Lower leg skin (tissue), 4 donors: ENCODE measurements around the gene RBM20. TPM values are rescaled to one million over a fixed set of nuclear protein-coding genes. Genes with fewer than 3 reads are reported as not detected.

Experiments
- DNase-seq, 2 donors: peaks; one replicate each; pipeline ENCODE4 v3.0.0-alpha.2; 2019; ENCODE audit warnings: low spot score in 2 of 2
- H3K4me3 ChIP-seq: fragments of 200-600 bp; sonication (generic); 2 replicates; pipeline ENCODE4 v1.5.1; 2017; ENCODE audit warnings: mild to moderate bottlenecking, low read depth; ENCODE audit not compliant: poor library complexity, severe bottlenecking
- POLR2A ChIP-seq, 2 donors: fragments of 450-650 bp; IDR thresholded peaks; one replicate each; pipeline ENCODE4 v1.6.1; 2016 to 2017; ENCODE audit warnings: antibody characterized with exemption in 2 of 2, mild to moderate bottlenecking in 1 of 2, moderate library complexity in 1 of 2
- WGBS, 2 donors: methylation state at CpG; one replicate each; pipeline ENCODE4 v1.1.5; 2018; 5-methylcytosine and 5-hydroxymethylcytosine counted together
- intact Hi-C: fragments of 100-400 bp; cut with DNase I; formaldehyde crosslinking; loops from one replicate; pipeline ENCODE4 v1.15.0; 2023; ENCODE audit warnings: low total_unique reads
- total RNA-seq, 4 donors: library from RNA; depleted of rRNA; stranded (reverse); fragments of >200 nt; gene quantifications; one replicate each; pipeline ENCODE4 v1.1.0, GENCODE V29; 2016
- TF ChIP-seq, protein P1 (sequence below), 3 donors: fragments of 450-650 bp; IDR thresholded peaks; one replicate each; pipeline ENCODE4 v1.5.1; 2016; ENCODE audit warnings: antibody characterized with exemption in 3 of 3, mild to moderate bottlenecking in 3 of 3, moderate library complexity in 2 of 3

The RBM20 gene
- total RNA-seq, 4 donors from 2014 or later: 0.66 to 6.2 (median 3.5) TPM

DNA sequence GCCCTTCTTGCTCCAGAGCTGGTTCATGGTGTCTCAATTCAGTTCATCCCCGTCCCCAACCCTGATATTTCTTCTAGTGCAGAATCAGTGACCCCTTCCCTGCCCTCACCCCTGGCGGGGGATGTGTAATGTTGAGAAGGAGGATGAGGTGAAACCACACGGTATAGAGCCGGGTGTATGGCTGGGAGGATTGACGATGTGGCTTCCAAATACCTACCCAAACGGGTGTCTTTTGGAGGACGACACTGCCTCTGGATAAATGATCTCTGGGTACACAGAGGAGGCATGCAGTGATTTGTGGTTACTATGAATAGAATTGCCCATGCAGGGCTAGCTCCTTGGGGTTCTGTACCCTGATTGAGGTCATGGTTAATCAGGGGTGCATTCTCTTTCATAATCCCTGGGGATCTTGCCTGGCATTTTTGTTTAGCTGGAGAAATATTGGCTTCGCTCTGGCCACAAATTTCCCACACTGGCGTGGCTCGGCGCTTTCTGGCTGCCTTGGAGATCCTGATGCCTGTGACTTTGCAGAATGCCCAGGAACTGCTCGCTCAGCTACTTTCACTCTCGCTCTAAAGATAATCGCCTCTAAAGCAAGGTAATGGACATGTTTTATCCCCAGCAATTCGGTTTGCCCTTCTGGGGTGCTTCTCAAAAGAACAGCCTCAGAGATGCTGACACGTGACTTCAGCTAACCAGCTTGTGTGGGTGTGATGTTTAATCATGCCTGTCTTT, 89.2 kb downstream of the RBM20 start:
- 57 to 58% methylated on average over 16 of the region's 16 CpGs for WGBS, 2 donors
- no peak for DNase-seq
- H3K4me3 ChIP-seq: no peak overlapping the region
- TF ChIP-seq, protein P1, sequence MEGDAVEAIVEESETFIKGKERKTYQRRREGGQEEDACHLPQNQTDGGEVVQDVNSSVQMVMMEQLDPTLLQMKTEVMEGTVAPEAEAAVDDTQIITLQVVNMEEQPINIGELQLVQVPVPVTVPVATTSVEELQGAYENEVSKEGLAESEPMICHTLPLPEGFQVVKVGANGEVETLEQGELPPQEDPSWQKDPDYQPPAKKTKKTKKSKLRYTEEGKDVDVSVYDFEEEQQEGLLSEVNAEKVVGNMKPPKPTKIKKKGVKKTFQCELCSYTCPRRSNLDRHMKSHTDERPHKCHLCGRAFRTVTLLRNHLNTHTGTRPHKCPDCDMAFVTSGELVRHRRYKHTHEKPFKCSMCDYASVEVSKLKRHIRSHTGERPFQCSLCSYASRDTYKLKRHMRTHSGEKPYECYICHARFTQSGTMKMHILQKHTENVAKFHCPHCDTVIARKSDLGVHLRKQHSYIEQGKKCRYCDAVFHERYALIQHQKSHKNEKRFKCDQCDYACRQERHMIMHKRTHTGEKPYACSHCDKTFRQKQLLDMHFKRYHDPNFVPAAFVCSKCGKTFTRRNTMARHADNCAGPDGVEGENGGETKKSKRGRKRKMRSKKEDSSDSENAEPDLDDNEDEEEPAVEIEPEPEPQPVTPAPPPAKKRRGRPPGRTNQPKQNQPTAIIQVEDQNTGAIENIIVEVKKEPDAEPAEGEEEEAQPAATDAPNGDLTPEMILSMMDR (IDR thresholded peaks at IDR 0.05): no peak
- TF ChIP-seq POLR2A (IDR thresholded peaks at IDR 0.05): no peak
- intact Hi-C loops: loop anchor here (10.0 kb wide), 1 partner anchor 119 kb away; no protein-coding TSS in a partner anchor

DNA sequence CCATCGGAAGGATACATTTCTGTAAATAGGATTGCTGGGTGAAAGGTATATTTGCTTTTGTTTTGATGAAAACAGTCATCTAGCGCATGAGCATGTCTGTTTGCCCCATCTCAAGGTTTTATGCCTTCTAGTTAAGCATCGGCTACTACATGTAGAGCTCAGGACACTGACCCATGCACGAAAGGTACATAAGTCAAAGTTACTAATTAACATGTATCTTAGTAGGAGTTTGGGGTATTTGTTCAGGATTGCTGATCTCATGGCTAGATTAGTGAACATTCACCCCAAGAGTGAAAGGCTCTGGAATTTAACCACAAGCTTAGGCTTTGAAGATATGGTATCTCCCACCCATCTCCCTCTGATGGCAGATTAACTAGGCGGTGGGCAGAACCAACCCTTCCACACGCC, 91.5 kb downstream of the RBM20 start:
- 89 to 96% methylated on average over 6 of the region's 6 CpGs for WGBS, 2 donors
- no peak for DNase-seq
- intact Hi-C loops: loop anchor here (10.0 kb wide), 1 partner anchor 121 kb away; no protein-coding TSS in a partner anchor
- TF ChIP-seq POLR2A (IDR thresholded peaks at IDR 0.05): no peak
- TF ChIP-seq, protein P1 (IDR thresholded peaks at IDR 0.05): no peak
- H3K4me3 ChIP-seq: no peak overlapping the region

DNA sequence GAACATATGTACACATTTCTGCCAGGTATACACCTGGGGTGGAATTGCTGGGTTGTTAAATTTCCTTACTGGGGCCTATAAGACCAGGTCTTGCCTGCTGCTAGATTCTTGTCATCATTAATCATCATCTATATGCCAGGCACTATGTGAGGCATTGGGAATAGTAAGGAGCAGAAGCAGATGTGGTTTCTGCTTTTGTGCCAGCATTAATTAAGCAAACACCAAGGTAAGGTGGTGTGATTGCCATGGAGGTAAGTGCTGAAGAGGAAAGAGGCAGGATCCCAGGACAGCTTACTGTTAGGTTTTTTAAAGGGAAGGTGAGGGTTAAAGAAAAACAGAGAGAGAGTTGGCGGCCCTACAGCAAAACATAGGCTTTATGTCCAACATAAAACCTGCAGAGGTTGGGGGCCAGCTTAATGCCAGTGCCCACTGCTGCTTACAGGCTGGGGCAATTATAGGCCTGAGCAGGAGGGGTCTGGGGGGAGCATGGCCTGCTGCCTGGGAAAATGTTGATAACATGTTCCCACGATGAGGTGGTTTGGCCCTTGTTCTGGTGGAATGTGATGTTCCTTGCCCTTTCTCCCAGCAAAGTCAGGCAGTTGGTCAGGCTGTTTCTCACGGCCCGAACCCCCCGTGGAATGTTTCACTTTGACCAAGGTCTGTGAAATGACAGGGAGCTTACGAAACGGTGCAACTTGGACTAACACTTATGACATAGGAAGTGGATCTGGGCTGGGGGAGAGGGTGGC, 93.9 kb downstream of the RBM20 start:
- TF ChIP-seq POLR2A (IDR thresholded peaks at IDR 0.05): no peak
- TF ChIP-seq, protein P1 (IDR thresholded peaks at IDR 0.05): no peak
- intact Hi-C loops: loop anchor here (10.0 kb wide), 1 partner anchor 123 kb away; no protein-coding TSS in a partner anchor
- H3K4me3 ChIP-seq: no peak overlapping the region
- no peak for DNase-seq
- WGBS, 2 donors: 70 to 90% methylated on average over 7 of the region's 7 CpGs

DNA sequence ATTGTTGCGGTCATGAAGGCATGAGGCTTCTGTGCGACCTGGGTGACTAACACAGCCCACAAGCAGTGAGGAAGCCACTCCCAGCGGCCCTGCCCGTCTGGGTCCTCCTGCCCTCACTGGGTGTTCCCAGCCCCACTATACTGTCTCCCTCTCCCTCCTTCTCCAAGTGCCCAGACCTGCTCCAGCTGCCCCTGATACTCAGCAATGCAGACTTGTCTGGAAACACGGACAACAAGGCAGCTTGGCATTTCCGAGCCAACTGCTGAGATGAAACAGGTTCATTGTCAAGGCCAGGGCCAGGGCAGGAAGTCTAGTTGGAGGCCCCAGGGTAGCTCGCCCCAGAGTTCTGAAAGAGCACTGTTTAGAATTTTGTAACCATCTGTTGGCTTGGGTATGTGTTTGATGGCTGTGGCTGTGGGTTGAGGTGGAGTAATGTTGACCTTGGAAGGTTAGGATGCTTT, 95.7 kb downstream of the RBM20 start:
- WGBS, 2 donors: 63 to 68% methylated on average over 7 of the region's 7 CpGs
- intact Hi-C loops: loop anchor here (10.0 kb wide), 1 partner anchor 125 kb away; no protein-coding TSS in a partner anchor
- no peak overlapping the region for H3K4me3 ChIP-seq
- DNase-seq: no peak
- TF ChIP-seq POLR2A (IDR thresholded peaks at IDR 0.05): no peak
- TF ChIP-seq, protein P1 (IDR thresholded peaks at IDR 0.05): peak in 1 of 3 donors; percentile 57

DNA sequence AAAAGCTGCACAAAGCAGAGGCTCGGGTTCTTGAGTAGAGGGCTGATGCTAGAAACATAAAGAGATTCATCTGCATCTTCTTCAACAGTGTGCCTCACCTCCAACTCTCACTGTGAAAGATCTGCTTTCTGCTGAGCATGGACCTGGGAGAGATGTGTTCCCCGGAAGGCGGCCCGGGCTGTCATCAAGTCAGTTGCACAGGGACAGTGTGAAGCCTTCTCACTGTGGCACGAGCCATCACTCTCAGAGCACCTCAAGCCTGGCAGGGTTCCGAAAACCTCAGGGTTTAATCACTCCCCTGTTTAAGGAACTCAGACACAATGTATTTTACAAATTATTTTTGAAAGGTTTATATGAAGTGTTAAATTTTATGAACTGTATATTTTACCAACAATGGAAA, 98.7 kb downstream of the RBM20 start:
- TF ChIP-seq, protein P1 (IDR thresholded peaks at IDR 0.05): no peak
- TF ChIP-seq POLR2A (IDR thresholded peaks at IDR 0.05): no peak
- intact Hi-C loops: no loop called here
- no peak overlapping the region for H3K4me3 ChIP-seq
- no peak for DNase-seq
- 92 to 95% methylated on average over 6 of the region's 6 CpGs for WGBS, 2 donors
